ENCODE measurements around the gene TMPO.
A peak's percentile ranks its signal among the peaks of the same experiment; 100 is the strongest.

DNA sequence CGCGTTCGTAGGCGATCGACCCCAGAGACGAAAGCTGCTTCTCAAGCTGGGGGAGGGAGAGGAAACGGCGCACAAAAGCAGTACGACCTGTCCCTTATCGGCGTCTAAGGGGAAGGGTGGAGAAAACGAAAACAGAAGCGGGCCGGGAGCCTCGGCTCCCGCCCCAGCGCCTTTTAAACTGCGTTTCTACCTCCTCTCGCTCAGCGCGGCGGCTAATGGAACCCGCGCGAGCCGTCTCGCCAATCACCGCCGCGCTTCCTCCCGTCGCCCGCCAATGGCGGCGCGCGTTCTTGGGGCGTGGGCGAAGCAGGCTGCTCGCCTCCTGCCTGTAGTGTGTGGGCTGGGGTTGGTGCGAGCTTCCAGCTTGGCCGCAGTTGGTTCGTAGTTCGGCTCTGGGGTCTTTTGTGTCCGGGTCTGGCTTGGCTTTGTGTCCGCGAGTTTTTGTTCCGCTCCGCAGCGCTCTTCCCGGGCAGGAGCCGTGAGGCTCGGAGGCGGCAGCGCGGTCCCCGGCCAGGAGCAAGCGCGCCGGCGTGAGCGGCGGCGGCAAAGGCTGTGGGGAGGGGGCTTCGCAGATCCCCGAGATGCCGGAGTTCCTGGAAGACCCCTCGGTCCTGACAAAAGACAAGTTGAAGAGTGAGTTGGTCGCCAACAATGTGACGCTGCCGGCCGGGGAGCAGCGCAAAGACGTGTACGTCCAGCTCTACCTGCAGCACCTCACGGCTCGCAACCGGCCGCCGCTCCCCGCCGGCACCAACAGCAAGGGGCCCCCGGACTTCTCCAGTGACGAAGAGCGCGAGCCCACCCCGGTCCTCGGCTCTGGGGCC, at the start of gene TMPO:
- TF ChIP-seq, protein P1, sequence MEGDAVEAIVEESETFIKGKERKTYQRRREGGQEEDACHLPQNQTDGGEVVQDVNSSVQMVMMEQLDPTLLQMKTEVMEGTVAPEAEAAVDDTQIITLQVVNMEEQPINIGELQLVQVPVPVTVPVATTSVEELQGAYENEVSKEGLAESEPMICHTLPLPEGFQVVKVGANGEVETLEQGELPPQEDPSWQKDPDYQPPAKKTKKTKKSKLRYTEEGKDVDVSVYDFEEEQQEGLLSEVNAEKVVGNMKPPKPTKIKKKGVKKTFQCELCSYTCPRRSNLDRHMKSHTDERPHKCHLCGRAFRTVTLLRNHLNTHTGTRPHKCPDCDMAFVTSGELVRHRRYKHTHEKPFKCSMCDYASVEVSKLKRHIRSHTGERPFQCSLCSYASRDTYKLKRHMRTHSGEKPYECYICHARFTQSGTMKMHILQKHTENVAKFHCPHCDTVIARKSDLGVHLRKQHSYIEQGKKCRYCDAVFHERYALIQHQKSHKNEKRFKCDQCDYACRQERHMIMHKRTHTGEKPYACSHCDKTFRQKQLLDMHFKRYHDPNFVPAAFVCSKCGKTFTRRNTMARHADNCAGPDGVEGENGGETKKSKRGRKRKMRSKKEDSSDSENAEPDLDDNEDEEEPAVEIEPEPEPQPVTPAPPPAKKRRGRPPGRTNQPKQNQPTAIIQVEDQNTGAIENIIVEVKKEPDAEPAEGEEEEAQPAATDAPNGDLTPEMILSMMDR (IDR thresholded peaks at IDR 0.05), result peak in 3 of 4 experiments; percentile 9 to 26 (median 19)
- peak; percentile 91 for TF ChIP-seq POLR2A (IDR thresholded peaks at IDR 0.05)

All from uterus (tissue), 2 donors.